MCF 10A (cell line): Measurements from ENCODE around the gene ASRGL1. TPM values are rescaled to one million over a fixed set of nuclear protein-coding genes. Genes with fewer than 3 reads are reported as not detected.
A peak's percentile ranks its signal among the peaks of the same experiment; 100 is the strongest.

Experiments
- BruUV-seq: library from RNA; stranded (reverse); fragments of 400-500 nt; replicated peaks from 2 replicates; lab custom pipeline; 2021; lab: Mats Ljungman, UMichigan
- CTCF ChIA-PET: fragments of 300-600 bp; sonication (Branson Sonifier 250); formaldehyde crosslinking; extraction: SDS; loops from one replicate; lab custom pipeline; 2021; ENCODE audit warnings: antibody characterized with exemption, inconsistent platforms; lab: Yijun Ruan, JAX
- POLR2A ChIA-PET: fragments of 300-600, 350-650 bp; sonication (Branson Sonifier 250); formaldehyde crosslinking; extraction: SDS; loops from one replicate; lab custom pipeline; 2020; ENCODE audit warnings: antibody characterized with exemption, inconsistent platforms; lab: Yijun Ruan, JAX
- DNase-seq: peaks from one replicate; pipeline ENCODE4 v3.0.0-alpha.2; 2018; ENCODE audit not compliant: unreplicated experiment
- H3K27ac Mint-ChIP-seq: one replicate; pipeline ENCODE4 v1.8.0; 2022; ENCODE audit warnings: mild to moderate bottlenecking, low read depth, mixed read lengths; ENCODE audit not compliant: unreplicated experiment
- H3K27me3 Mint-ChIP-seq: one replicate; pipeline ENCODE4 v1.8.0; 2022; ENCODE audit warnings: mixed read lengths; ENCODE audit not compliant: insufficient read depth, unreplicated experiment
- H3K36me3 Mint-ChIP-seq: one replicate; pipeline ENCODE4 v1.8.0; 2022; ENCODE audit warnings: mild to moderate bottlenecking, moderate library complexity, mixed read lengths; ENCODE audit not compliant: insufficient read depth, unreplicated experiment
- H3K4me1 Mint-ChIP-seq: one replicate; pipeline ENCODE4 v1.8.0; 2022; ENCODE audit warnings: mixed read lengths; ENCODE audit not compliant: insufficient read depth, unreplicated experiment
- H3K4me3 Mint-ChIP-seq: one replicate; pipeline ENCODE4 v1.8.0; 2022; ENCODE audit warnings: mild to moderate bottlenecking, moderate library complexity, mixed read lengths; ENCODE audit not compliant: unreplicated experiment
- H3K9me3 Mint-ChIP-seq: one replicate; pipeline ENCODE4 v1.8.0; 2022; ENCODE audit warnings: mixed read lengths; ENCODE audit not compliant: unreplicated experiment
- CTCF ChIP-seq: fragments of 200-600 bp; IDR thresholded peaks from one replicate; pipeline ENCODE4 v1.8.0; 2022; ENCODE audit warnings: antibody characterized with exemption, mild to moderate bottlenecking; ENCODE audit not compliant: unreplicated experiment
- intact Hi-C: fragments of 100-400 bp; cut with micrococcal nuclease; formaldehyde crosslinking; loops from 2 replicates; pipeline ENCODE4 v1.14.1; 2022
- total RNA-seq: library from RNA; stranded (reverse); gene quantifications from 2 replicates; pipeline ENCODE4 v1.2.3, GENCODE V29; 2022

The ASRGL1 gene
- total RNA-seq, 1 experiment from 2014 or later = 0.65 TPM

DNA sequence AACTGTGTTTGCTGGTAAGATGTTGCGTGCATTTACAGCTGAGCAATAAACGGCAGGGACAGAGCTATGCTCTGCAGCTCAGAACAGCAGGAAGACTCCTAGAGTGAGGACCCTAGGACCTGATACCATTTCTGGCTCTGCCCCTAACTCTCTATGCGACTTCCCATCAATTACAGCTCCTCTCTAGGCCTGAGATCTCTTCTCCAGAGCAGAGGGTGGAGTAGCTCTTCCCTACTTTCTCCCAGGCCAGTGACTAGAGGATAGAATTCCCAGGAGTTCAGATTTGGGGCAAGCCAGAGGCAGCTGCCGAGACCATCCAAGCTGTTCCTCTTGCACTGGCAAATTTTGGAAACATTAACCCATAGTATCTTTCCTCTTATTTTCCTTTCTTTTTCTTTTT is 68.8 kb downstream of the ASRGL1 start:
- H3K27ac Mint-ChIP-seq = no peak overlapping the region
- H3K27me3 Mint-ChIP-seq = no peaks in the 10 kb centered on the region
- CTCF ChIA-PET = interaction anchor here (0.9 kb wide), 2 partner anchors 12 to 13 kb away, joined by 3 to 8 read pairs; no protein-coding TSS in a partner anchor
- no peak for DNase-seq
- H3K4me3 Mint-ChIP-seq = no peak overlapping the region
- no peaks in the 10 kb centered on the region for H3K4me1 Mint-ChIP-seq
- H3K36me3 Mint-ChIP-seq = no peaks in the 10 kb centered on the region
- no TSS peak for BruUV-seq
- H3K9me3 Mint-ChIP-seq = no peaks in the 10 kb centered on the region
- intact Hi-C loops = no loop called here
- TF ChIP-seq CTCF = no peak
- POLR2A ChIA-PET = interaction anchor here (0.6 kb wide), 2 partner anchors 155 to 207 kb away, joined by 3 read pairs; no protein-coding TSS in a partner anchor

GRCh38 chr11:62409831-62410230 is 72.6 kb downstream of the ASRGL1 start:
- DNase-seq = no peak
- Mint-ChIP-seq H3K27ac (no peak overlapping the region), H3K36me3 (no peaks in the 10 kb centered on the region), H3K4me1 (no peaks in the 10 kb centered on the region), H3K9me3 (no peaks in the 10 kb centered on the region), H3K27me3 (no peaks in the 10 kb centered on the region), H3K4me3 (no peak overlapping the region)
- intact Hi-C loops = no loop called here
- CTCF ChIA-PET = interaction anchor here (1.7 to 5.3 kb wide), 2 partner anchors 15 kb away, joined by 6 to 31 read pairs; no protein-coding TSS in a partner anchor
- BruUV-seq = no TSS peak
- POLR2A ChIA-PET = interaction anchor here (0.7 to 1.6 kb wide), 2 partner anchors 15 to 133 kb away, joined by 4 to 5 read pairs; no protein-coding TSS in a partner anchor
- TF ChIP-seq CTCF = no peak

GRCh38 chr11:62410972-62411371 is 73.7 kb downstream of the ASRGL1 start:
- intact Hi-C loops = no loop called here
- Mint-ChIP-seq H3K9me3 (no peaks in the 10 kb centered on the region), H3K4me1 (no peaks in the 10 kb centered on the region), H3K4me3 (no peak overlapping the region), H3K27ac (no peak overlapping the region), H3K36me3 (no peaks in the 10 kb centered on the region), H3K27me3 (no peaks in the 10 kb centered on the region)
- DNase-seq = peak; percentile 81
- POLR2A ChIA-PET = interaction anchor here (0.6 to 1.6 kb wide), 13 partner anchors 10 to 443 kb away, joined by 3 to 6 read pairs (median 5); partner anchors contain the start of genes AHNAK and B3GAT3
- no TSS peak for BruUV-seq
- no peak for TF ChIP-seq CTCF
- CTCF ChIA-PET = interaction anchor here (0.6 to 5.3 kb wide), 10 partner anchors 10 to 303 kb away, joined by 3 to 31 read pairs (median 3); no protein-coding TSS in a partner anchor

GRCh38 chr11:62411524-62411923 is 74.3 kb downstream of the ASRGL1 start:
- Mint-ChIP-seq H3K27me3 (no peaks in the 10 kb centered on the region), H3K36me3 (no peaks in the 10 kb centered on the region), H3K27ac (no peak overlapping the region), H3K4me1 (no peaks in the 10 kb centered on the region), H3K9me3 (no peaks in the 10 kb centered on the region), H3K4me3 (no peak overlapping the region)
- POLR2A ChIA-PET = interaction anchor here (0.6 to 1.6 kb wide), 10 partner anchors 11 to 443 kb away, joined by 3 to 6 read pairs (median 5); partner anchors contain the start of genes AHNAK and B3GAT3
- no peak for TF ChIP-seq CTCF
- CTCF ChIA-PET = interaction anchor here (0.6 to 5.3 kb wide), 11 partner anchors 10 to 304 kb away, joined by 3 to 31 read pairs (median 3); no protein-coding TSS in a partner anchor
- intact Hi-C loops = no loop called here
- no TSS peak for BruUV-seq
- no peak for DNase-seq
